Stimulated activated CD4-positive, alpha-beta T cell treated with anti-CD3 and anti-CD28 coated beads, Interleukin-4, amount 100 ng/mL, for 48 hours (primary cell): ENCODE data around the gene ABRACL.
"Not testable (repeated sequence)": the region's sequence is repeated elsewhere in the genome, so short reads cannot be mapped to it uniquely, and the experiment has no call there.

Experiments
- DNase-seq, 2 donors: peaks; one replicate each; pipeline ENCODE4 v3.0.0-alpha.2; 2020; ENCODE audit warnings: low read depth in 2 of 2

The ABRACL gene

DNA sequence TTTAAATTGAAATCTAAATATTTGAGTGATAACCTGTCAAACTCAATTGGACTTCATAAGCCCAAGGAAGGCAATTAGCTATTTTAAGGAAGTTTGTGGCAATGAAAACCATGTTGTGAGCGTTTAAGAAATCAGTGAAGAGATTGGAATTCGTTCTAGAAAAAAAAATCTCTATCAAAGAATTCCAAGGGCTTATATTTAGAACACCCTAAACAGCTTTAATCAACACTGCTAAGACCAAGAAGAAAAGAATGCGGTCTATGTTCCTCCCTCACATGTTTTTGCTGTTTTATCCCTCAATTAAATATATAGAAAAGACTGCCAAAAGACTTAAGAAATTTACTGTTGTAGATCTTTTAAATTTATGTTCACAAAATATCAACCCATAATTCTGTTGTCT, 16.6 kb upstream of the ABRACL start:
- no peak for DNase-seq

GRCh38 chr6:139013185-139013800, 15.3 kb upstream of the ABRACL start:
- no peak for DNase-seq

GRCh38 chr6:139014945-139015344, 13.6 kb upstream of the ABRACL start:
- DNase-seq, result no peak

GRCh38 chr6:139016337-139017213, 12.0 kb upstream of the ABRACL start:
- DNase-seq, result no peak

DNA sequence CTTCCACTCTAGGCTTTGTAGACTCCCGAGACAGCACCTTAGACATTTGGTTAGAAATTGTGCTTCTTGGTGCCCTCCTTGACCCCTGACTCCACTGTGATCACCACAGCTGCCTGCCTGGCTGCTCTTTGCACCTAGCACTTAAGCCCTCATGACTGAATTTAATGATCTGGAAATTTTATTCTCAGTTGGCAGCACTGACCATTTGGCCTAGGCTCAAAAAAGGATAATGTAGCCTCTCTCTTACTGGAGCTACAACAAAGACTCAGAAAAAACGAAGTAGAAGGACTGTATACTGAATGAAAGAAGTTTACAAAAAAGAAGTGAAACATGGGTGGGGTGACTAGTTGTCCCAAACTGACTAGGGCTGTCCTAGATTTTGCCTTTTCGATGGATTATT, 11.3 kb upstream of the ABRACL start:
- no peak for DNase-seq

DNA sequence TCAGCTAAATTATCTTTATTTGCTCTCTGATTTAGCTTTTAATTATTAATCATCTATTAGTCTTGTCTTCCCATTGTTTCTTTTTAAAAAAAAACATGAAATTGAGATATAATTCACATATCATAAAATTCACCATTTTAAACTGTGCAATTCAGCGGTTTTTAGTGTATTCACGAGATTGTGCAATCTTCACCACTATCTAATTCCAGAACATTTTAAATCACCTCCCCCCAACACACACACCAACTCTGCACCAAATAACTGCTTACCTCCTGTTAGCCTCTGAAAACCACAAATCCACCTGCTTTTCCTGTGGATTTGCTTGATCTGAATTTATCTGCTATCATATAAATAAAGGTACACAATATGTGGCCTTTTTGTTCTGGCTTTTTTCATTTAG, 8.8 kb upstream of the ABRACL start:
- DNase-seq, result no peak

- no peak for DNase-seq
These were observed 7.9 kb upstream of the ABRACL start for GRCh38 chr6:139020689-139021088.

DNA sequence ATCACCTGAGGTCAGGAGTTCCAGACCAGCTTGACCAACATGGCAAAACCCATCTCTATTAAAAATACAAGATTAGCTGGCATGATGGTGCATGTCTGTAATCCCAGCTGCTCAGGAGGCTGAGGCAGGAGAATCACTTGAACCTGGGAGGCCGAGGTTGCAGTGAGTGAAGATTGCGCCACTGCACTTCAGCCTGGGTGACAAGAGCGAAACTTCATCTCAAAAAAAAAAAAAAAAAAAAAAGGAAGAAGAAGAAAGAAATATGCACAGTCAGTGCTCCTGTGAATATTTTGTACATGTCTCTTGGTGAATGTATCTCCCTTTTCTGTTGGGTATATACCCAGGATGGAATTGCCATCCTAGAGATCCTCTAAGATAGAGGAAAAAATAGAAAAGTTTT, 3.1 kb upstream of the ABRACL start:
- not testable (repeated sequence) for DNase-seq

GRCh38 chr6:139027620-139028182, 844 bp upstream of the ABRACL start:
- DNase-seq, result peak; percentile 22 to 50

DNA sequence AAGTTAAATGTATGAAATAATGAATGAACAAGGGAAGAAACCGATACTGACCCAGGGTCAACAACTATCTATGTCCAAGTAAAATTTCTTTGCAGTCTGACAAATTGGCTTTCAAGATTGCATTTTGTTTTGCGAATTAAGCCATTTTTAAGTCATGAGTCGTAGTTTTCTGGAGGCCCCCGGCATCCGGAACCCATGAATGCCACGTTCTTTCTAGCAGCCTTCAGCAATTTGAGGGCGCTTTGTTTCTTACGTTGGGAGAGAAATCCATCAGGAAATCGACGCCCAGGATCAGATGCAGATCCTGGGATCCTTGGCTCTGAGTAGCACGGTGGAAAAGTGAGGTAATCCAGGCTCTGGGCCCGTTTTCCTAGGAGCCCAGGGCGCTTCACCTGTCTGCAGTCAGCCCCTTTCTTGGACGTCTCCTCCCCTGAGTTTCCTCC, 309 bp upstream of the ABRACL start:
- DNase-seq, result peak in 1 of 2 donors; percentile 26

DNA sequence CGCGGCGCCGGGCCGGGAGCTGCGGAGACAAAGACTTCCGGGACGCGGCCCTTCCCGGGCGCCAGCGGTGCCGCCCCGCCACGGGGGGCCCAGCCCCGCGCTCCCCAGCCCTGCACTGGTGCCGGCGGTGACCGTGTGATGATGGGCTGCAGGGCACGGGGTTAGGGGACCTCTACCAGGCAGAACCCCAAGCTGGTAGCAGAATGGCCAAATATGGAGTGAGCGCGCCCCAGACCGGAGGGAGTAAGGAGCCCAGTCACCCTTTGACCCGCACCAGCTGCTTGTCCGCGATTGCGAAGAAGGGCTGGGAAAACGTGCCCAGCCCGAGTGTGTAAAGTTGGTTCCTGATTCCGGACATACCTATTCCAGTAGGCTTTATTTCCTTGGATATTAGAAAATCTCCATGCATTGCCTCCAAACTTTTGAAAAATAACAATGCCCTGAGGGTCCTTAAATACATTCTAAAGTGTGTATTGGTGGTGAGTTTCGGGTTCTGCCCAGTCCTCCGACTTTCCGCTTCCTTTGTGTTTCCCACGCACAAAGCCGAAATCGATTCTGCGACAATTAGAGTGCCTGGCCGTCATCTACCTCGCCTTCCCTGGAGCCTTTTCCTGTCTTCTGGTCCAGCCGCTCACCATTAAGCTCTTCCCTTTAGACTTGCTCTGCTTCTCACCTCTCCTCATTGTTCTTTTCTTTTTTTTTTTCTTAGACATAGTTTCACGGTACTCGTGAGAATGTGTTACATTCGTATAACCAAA, 1.1 kb downstream of the ABRACL start:
- peak; percentile 17 to 26 for DNase-seq

DNA sequence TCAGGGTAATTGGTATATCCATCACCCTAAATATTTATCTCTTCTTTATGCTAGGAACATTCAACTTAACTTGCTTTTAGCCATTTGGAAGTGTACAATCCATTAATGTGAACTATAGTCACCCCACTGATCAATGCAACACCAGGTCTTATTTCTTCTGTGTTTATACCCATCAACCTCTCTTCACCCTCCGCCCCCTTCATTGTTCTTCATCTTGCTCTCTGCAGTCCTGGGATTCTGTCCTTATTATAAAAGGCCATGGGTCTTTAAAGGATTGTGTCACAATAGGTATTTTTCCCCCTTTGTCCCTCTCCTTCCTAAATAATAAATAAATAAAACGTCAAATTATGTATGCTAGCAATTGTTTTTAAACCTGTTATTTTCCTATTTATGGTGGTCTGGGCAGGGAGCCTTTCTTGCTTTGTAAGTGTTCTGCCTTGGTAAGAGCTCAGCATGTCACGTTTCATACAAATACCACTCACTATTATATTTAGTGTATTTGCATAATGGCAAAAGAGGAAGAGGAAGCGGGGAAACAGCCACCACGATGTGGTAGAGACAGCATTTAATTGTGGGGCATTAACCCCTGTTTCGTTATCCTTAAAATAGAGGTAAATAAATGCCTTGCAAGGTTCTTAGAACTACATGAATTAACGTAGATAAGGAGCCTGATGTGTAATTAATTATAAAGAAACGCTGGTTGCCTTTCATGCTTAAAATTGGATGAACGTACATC, 1.9 kb downstream of the ABRACL start:
- no peak for DNase-seq

- no peak for DNase-seq
These were observed 8.9 kb downstream of the ABRACL start for GRCh38 chr6:139037490-139037889.

GRCh38 chr6:139044250-139044649, 15.7 kb downstream of the ABRACL start:
- no peak for DNase-seq

DNA sequence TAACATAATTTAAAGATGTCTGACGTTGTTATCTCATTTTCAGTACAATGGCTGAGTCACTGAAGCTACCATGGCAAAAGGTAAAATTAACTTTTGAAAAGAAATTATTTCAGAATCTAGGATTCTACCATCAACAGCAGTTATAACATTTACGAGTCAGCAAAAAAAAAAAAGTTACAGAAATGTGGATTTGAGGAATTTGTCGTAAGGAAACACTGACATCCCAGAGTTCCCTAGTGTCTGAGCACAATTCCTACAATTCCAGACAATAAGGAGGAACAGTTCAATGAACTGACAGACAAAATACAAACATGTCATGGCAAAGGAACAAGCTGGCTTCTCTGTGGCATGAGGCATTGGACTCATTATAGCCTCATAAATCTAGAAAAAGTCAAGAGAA, 19.1 kb downstream of the ABRACL start:
- DNase-seq, result no peak

DNA sequence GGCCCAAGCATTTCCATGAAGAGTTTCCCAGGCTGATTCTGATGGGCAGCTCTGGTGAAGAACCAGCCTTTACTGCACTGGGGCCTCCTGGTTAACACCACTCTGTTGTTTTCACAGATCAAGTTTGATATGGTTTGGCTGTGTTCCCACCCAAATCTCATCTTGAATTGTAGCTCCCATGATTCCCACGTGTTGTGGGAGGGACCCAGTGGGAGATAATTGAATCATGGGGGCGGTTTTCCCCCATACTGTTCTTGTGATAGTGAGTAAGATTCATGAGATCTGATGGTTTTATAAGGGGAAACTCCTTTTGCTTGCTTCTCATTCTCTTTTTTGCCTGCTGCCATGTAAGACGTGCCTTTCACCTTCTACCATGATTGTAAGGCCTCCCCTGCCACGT, 20.4 kb downstream of the ABRACL start:
- DNase-seq, result not testable (repeated sequence)

- DNase-seq, result not testable (repeated sequence)
These were observed 21.7 kb downstream of the ABRACL start for GRCh38 chr6:139050131-139050769.

DNA sequence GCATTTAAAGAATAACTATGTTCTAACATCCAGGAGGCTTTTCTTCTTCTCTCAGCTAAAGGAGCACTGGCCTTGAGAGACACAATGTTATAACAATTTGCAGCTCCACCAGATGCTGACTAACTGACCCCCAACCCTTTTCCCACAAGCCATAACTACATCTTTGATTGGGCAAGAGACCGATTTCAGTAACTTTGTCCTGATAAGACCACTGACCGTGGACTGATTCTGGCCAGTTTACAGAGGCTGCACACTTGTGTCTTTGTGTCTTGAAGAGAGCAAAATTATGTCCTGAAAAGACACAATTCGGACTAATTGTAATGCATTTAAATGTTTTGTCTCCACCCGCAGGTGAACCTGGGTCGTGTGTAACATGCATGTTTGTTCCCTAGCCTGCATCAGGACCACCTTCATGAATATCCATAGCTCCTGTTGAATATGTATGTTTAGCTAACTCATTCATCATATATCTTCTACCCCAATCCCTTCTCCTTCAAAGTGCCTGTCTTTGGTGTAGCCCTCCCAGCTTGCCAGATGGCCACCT, 22.3 kb downstream of the ABRACL start:
- DNase-seq, result no peak

DNA sequence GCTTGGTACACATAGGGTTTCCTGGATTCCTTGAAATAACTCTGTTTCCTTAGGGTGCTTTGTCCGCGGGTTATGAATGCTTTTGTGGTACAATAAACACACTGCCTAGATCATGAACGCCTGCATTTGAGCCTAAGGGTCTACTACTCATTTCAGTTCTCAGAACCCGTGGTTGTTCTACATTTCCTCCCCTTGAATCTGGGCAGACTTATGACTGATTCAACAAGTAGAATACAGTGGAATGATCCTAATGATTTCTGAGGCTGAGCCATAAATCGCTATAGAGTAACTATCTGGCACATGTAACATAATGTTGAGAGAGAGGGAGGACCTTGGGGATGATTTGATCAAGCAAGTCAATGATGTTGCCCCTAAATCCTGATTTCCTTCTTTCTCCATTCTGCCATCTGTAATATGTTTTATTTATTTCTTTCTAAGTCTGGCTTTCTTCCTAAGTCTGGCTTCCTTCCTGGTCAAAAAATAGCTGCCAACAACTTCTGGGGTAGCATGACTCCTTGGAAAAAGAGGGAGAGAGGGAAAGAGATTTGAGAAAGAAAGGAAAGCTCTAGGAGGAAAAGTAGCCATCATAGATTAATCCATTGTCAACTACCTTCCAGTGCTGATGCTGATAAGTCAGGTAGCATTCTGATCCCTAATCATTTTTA, 23.0 kb downstream of the ABRACL start:
- DNase-seq, result no peak

DNA sequence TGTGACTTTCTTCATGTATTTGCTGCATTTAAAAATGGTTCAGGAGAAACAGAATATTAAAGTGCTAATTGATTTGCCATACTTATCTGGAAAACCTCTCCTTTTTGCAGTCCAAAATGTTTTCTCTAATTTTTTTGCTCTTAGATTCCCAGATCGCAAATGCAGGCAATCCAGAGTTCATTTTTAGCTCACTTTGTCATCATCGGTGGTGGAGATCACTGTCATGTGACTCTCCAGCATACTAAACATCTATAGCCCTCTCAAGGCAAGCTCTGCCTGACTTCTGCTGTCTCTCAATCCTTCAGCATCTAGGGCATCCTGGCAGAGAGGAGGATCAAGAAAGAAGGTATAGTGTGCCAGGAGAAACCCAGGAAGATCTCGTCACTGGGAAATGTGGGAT, 24.8 kb downstream of the ABRACL start:
- DNase-seq, result no peak
